HepG2 (cell line): ENCODE measurements around the gene BNIP1. TPM values are rescaled to one million over a fixed set of nuclear protein-coding genes. Genes with fewer than 3 reads are reported as not detected.
"Not testable (repeated sequence)": the region's sequence is repeated elsewhere in the genome, so short reads cannot be mapped to it uniquely, and the experiment has no call there.

Experiments
- ATAC-seq: fragments of 200-7000 bp; cut with Tn5 transposase; 3 replicates; pipeline ENCODE4 v1.9.1; 2020; ENCODE audit warnings: mild to moderate bottlenecking, moderate library complexity
- BruUV-seq: library from RNA; stranded (reverse); fragments of 400-500 nt; replicated peaks from 2 replicates; lab custom pipeline; 2021; lab: Mats Ljungman, UMichigan
- CTCF ChIA-PET: fragments of 300-600 bp; formaldehyde crosslinking; extraction: SDS; loops from one replicate; lab custom pipeline; 2021; ENCODE audit warnings: low total read pairs, inconsistent platforms, low intra/inter-chr PET ratio; lab: Yijun Ruan, JAX
- POLR2A ChIA-PET: fragments of 350-600 bp; sonication (Branson Sonifier 250); formaldehyde crosslinking; loops from one replicate; lab custom pipeline; 2020; ENCODE audit warnings: antibody characterized with exemption, inconsistent platforms; lab: Yijun Ruan, JAX
- DNase-seq: peaks from one replicate; pipeline ENCODE4 v3.0.0-alpha.2; 2015; ENCODE audit warnings: low spot score
- FAIRE-seq: peaks from 3 replicates; lab custom pipeline; 2011; peaks lifted over from hg19 to GRCh38; lab: Jason Lieb, UNC
- H2AFZ ChIP-seq: one replicate; pipeline ENCODE4 v1.6.1; 2011; ENCODE audit warnings: low read length, inconsistent platforms
- H3K27ac ChIP-seq: fragments of 300-600 bp; 3 replicates; pipeline ENCODE4 v1.8.0; 2011; ENCODE audit warnings: mixed run types, mild to moderate bottlenecking, mixed read lengths, low read length, inconsistent platforms; ENCODE audit not compliant: insufficient read depth; ENCODE audit errors: extremely low read length
- H3K27me3 ChIP-seq, 2 experiments: fragments of 200-600 bp in 1 of 2; 2 replicates in 1 of 2; 3 replicates in 1 of 2; pipeline versions ENCODE4 v1.6.0 to v1.8.0; 2011; ENCODE audit warnings: low read length in 2 of 2, mild to moderate bottlenecking in 2 of 2, moderate library complexity in 2 of 2, inconsistent platforms in 1 of 2; ENCODE audit not compliant: insufficient read depth in 2 of 2, control insufficient read depth in 1 of 2
- H3K36me3 ChIP-seq, 2 experiments: fragments of 200-600 bp in 1 of 2; replicated peaks in 1 of 2; 2 replicates in 1 of 2; 3 replicates in 1 of 2; pipeline versions ENCODE4 v1.5.1 to v1.8.0; 2011; ENCODE audit warnings: low read length in 2 of 2, inconsistent platforms in 1 of 2; ENCODE audit not compliant: insufficient read depth in 2 of 2, control insufficient read depth in 1 of 2
- H3K4me1 ChIP-seq: 2 replicates; pipeline ENCODE4 v1.5.1; 2012; ENCODE audit warnings: low read length, inconsistent platforms; ENCODE audit not compliant: insufficient read depth
- H3K4me2 ChIP-seq: 2 replicates; pipeline ENCODE4 v1.6.0; 2011; ENCODE audit warnings: low read depth, low read length, inconsistent platforms
- H3K4me3 ChIP-seq, 3 experiments: fragments of 200-600 bp in 1 of 3; sonication (generic), shearing (Covaris generic) in 1 of 3; replicated peaks in 1 of 3; 2 replicates each; pipeline ENCODE4 v1.5.1; 2011 to 2016; ENCODE audit warnings: low read length in 3 of 3, inconsistent platforms in 2 of 3, low read depth in 2 of 3, mild to moderate bottlenecking in 2 of 3, control low read depth in 1 of 3, mixed read lengths in 1 of 3; ENCODE audit not compliant: insufficient read depth in 1 of 3
- H3K79me2 ChIP-seq: one replicate; pipeline ENCODE4 v1.6.1; 2011; ENCODE audit warnings: low read length, inconsistent platforms; ENCODE audit not compliant: insufficient read depth
- H3K9ac ChIP-seq: 2 replicates; pipeline ENCODE4 v1.6.0; 2011; ENCODE audit warnings: mild to moderate bottlenecking, low read depth, low read length, inconsistent platforms; ENCODE audit not compliant: insufficient read depth
- H3K9me3 ChIP-seq: 2 replicates; pipeline ENCODE4 v1.5.1; 2012; ENCODE audit warnings: mild to moderate bottlenecking, low read length
- H4K20me1 ChIP-seq: 2 replicates; pipeline ENCODE4 v1.6.0; 2011; ENCODE audit warnings: inconsistent platforms, mild to moderate bottlenecking, low read length, moderate library complexity; ENCODE audit not compliant: insufficient read depth
- ARNT ChIP-seq: fragments of 450-650 bp; IDR thresholded peaks from 2 replicates; pipeline ENCODE4 v1.6.1; 2017
- CEBPB ChIP-seq: IDR thresholded peaks from 2 replicates; pipeline ENCODE4 v1.6.1; 2011; ENCODE audit warnings: low read depth, low read length, improper control_type of control experiment, borderline replicate concordance
- CEBPG ChIP-seq: IDR thresholded peaks from 2 replicates; pipeline ENCODE4 v1.6.1; 2016
- HNF4A ChIP-seq: sonication (generic); formaldehyde crosslinking; IDR thresholded peaks from 2 replicates; pipeline ENCODE4 v1.4.0; 2020; ENCODE audit warnings: missing genetic modification reagents
- HNRNPK ChIP-seq: fragments of 200-400 bp; formaldehyde crosslinking; IDR thresholded peaks from 2 replicates; pipeline ENCODE4 v1.6.1; 2018; ENCODE audit warnings: low read length, low read depth, moderate library complexity, mild to moderate bottlenecking; ENCODE audit not compliant: poor library complexity, severe bottlenecking
- NFYB ChIP-seq: sonication (generic); formaldehyde crosslinking; IDR thresholded peaks from 2 replicates; pipeline ENCODE4 v1.4.0; 2020; ENCODE audit warnings: missing genetic modification reagents
- PCBP1 ChIP-seq: fragments of 200-400 bp; formaldehyde crosslinking; IDR thresholded peaks from 2 replicates; pipeline ENCODE4 v1.6.1; 2017; ENCODE audit warnings: mild to moderate bottlenecking, low read depth, low read length, borderline replicate concordance
- ZNF121 ChIP-seq: sonication (generic); formaldehyde crosslinking; IDR thresholded peaks from 2 replicates; pipeline ENCODE4 v1.5.0; 2020; ENCODE audit warnings: mild to moderate bottlenecking, missing genetic modification reagents
- ZNF292 ChIP-seq: sonication (generic); formaldehyde crosslinking; IDR thresholded peaks from 2 replicates; pipeline ENCODE4 v1.8.1; 2022; ENCODE audit warnings: mild to moderate bottlenecking, low read depth, missing genetic modification reagents, borderline replicate concordance
- WGBS: methylation state at CpG from one replicate; pipeline ENCODE4 v1.1.6; 2017; ENCODE audit warnings: low lambda C conversion rate; 5-methylcytosine and 5-hydroxymethylcytosine counted together
- in situ Hi-C: cut with HindIII; loops from 2 replicates; pipeline ENCODE4 v1.10.0; 2017; ENCODE audit warnings: low pct_unique_long_range_greater_than_20kb; ENCODE audit not compliant: extremely low pct_ligation_motif_present
- intact Hi-C: fragments of 100-400 bp; cut with micrococcal nuclease; formaldehyde crosslinking; loops from one replicate; pipeline ENCODE4 v1.10.0; 2022; ENCODE audit not compliant: unreplicated experiment
- polyA plus RNA-seq, 8 experiments: library from polyadenylated mRNA; depleted of rRNA in 3 of 8; stranded (reverse) in 7 of 8; unstranded in 1 of 8; fragments of >200 nt; fragmentation: Illumina TruSeq in 4 of 8; extraction: Trizol in 4 of 8; gene quantifications; 2 replicates each; pipeline versions ENCODE4 v1.2.1 to v1.2.3, GENCODE V29; 2011 to 2016; ENCODE audit warnings: low read depth in 4 of 8, missing spikeins in 1 of 8, mixed read lengths in 1 of 8; ENCODE audit not compliant: insufficient read depth in 1 of 8
- total RNA-seq, 5 experiments: library from RNA; depleted of rRNA; stranded (reverse); fragments of >200 nt; fragmentation: Illumina TruSeq; extraction: Trizol; gene quantifications; 2 replicates each; pipeline ENCODE4 v1.2.3, GENCODE V29; 2016; ENCODE audit warnings: low read depth in 1 of 5

The BNIP1 gene
- total and polyA plus RNA-seq, 2 of the 13 experiments (the other 11 are each of a cell fraction or from before 2014, with no cell fraction given), result 13.2 to 16.9 TPM

DNA sequence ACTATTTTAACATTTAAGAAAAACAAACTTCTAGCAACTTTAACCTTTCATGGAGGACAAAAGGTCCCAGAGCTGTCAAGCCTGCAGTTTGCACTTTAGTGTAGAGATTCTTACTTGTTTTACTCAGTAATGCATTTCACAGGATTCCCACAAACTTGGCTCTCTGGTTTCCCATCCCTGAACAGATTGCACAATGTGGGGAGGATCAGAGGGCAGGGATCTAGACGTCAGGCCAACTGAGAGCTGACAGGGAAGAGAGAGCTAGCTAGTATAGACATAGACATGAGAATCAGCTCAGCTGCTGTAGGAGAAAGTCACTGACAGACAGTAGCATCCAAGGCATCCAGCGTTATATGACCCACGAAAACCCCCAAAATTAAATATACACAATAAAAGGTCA lies 20.9 kb upstream of the BNIP1 start:
- ChIA-PET CTCF (no interaction called here), POLR2A (interaction anchor here (1.2 kb wide), 1 partner anchor 15 kb away, joined by 3 read pairs; no protein-coding TSS in a partner anchor)
- no peaks in the 10 kb centered on the region for H3K79me2 ChIP-seq
- no peak overlapping the region for H3K4me3 ChIP-seq
- peaks cover 9% of the 10 kb centered on the region for H3K4me1 ChIP-seq
- no peak overlapping the region for H3K27ac ChIP-seq
- FAIRE-seq (peak; percentile 84), DNase-seq (peak; percentile 54), ATAC-seq (peak; percentile 87)
- in situ Hi-C loops (no loop called here), intact Hi-C loops (no loop called here)
- no peaks in the 10 kb centered on the region for H3K9me3 ChIP-seq
- no peaks in the 10 kb centered on the region for H3K27me3 ChIP-seq
- peaks cover 0 to 2% of the 10 kb centered on the region in 2 experiments; a peak in 1 of 5 replicates for H3K36me3 ChIP-seq
- WGBS, result 20% methylated on average over 3 of the region's 3 CpGs
- no peak overlapping the region for H2AFZ ChIP-seq
- TSS peak; percentile 57 for BruUV-seq
- H3K4me2 ChIP-seq, result no peak overlapping the region
- no peaks in the 10 kb centered on the region for H4K20me1 ChIP-seq
- H3K9ac ChIP-seq, result no peak overlapping the region
- TF ChIP-seq ZNF121 (CRISPR knock-in tag), result peak; percentile 30; the same call in 1 of the 2 replicates
- TF ChIP-seq NFYB (CRISPR knock-in tag), result no peak
- peak; percentile 95 for TF ChIP-seq CEBPG
- TF ChIP-seq ZNF292 (CRISPR knock-in tag), result peak; percentile 39; the same call in 1 of the 2 replicates
- peak; percentile 47; the same call in 1 of the 2 replicates for TF ChIP-seq HNF4A (CRISPR knock-in tag)
- peak; percentile 92 for TF ChIP-seq CEBPB
- TF ChIP-seq ARNT, result no peak

DNA sequence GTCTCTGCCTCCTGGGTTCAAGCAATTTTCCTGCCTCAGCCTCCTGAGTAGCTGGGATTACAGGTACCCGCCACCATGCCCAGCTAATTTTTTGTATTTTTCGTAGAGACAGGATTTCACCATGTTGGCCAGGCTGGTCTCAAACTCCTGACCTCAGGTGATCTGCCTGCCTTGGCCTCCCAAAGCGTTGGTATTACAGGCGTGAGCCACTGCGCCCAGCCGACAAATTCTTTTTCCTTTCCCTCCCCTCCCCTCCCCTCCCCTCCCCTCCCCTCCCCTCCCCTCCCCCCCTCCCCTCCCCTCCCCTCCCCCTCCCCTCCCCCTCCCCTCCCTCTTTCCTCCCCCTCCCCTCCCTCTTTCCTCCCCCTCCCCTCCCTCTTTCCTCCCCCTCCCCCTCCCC lies 12.2 kb upstream of the BNIP1 start:
- FAIRE-seq, H4K20me1 ChIP-seq, CTCF ChIA-PET, ATAC-seq, H3K36me3 ChIP-seq, BruUV-seq, H3K27me3 ChIP-seq, H3K9me3 ChIP-seq, DNase-seq, H3K27ac ChIP-seq, H3K4me3 ChIP-seq, H3K4me2 ChIP-seq, H3K9ac ChIP-seq, intact Hi-C loops, POLR2A ChIA-PET, H2AFZ ChIP-seq, H3K4me1 ChIP-seq, H3K79me2 ChIP-seq: not testable (repeated sequence)
- in situ Hi-C loops, result loop anchor here (25.0 kb wide), 1 partner anchor 420 kb away; no protein-coding TSS in a partner anchor
- 95% methylated on average over 6 of the region's 6 CpGs for WGBS
- peak; percentile 91 for TF ChIP-seq HNRNPK
- TF ChIP-seq PCBP1, result peak; percentile 91; the same call in 1 of the 2 replicates
